Heart left ventricle (tissue), 16 donors: ENCODE data around the gene STYX. TPM values are rescaled to one million over a fixed set of nuclear protein-coding genes. Genes with fewer than 3 reads are reported as not detected.

ENCODE experiments used
- ATAC-seq, 4 donors: fragments of 200-7000 bp; cut with Tn5 transposase; one replicate each; pipeline ENCODE4 v1.9.1; 2020 to 2022; ENCODE audit warnings: moderate library complexity in 4 of 4, mild to moderate bottlenecking in 3 of 4, moderate number of reproducible peaks in 1 of 4
- DNase-seq, 5 donors: peaks; one replicate each; pipeline ENCODE4 v3.0.0-alpha.2; 2020
- H3K27ac ChIP-seq, 12 donors: fragments of 200-600 bp; sonication (generic) in 4 of 12; one replicate each; pipeline versions ENCODE4 v1.5.0 to v1.8.0; 2016 to 2022; ENCODE audit warnings: mild to moderate bottlenecking in 2 of 12
- H3K27me3 ChIP-seq, 9 donors: fragments of 200-600 bp; sonication (generic) in 2 of 9; one replicate each; pipeline versions ENCODE4 v1.5.1 to v1.8.0; 2016 to 2022; ENCODE audit warnings: mild to moderate bottlenecking in 3 of 9
- H3K36me3 ChIP-seq, 9 donors: fragments of 200-600 bp; sonication (generic) in 2 of 9; one replicate each; pipeline versions ENCODE4 v1.5.0 to v1.8.0; 2018 to 2022; ENCODE audit warnings: mild to moderate bottlenecking in 2 of 9
- H3K4me1 ChIP-seq, 12 donors: fragments of 200-600 bp; sonication (generic) in 4 of 12; one replicate each; pipeline versions ENCODE4 v1.5.0 to v1.8.0; 2016 to 2022; ENCODE audit warnings: mild to moderate bottlenecking in 3 of 12
- H3K4me3 ChIP-seq, 12 donors: fragments of 200-600 bp; sonication (generic) in 4 of 12; one replicate each; pipeline versions ENCODE4 v1.5.0 to v1.8.0; 2017 to 2022; ENCODE audit warnings: mild to moderate bottlenecking in 9 of 12, moderate library complexity in 4 of 12
- H3K9me3 ChIP-seq, 12 donors: fragments of 200-600 bp; sonication (generic) in 4 of 12; one replicate each; pipeline versions ENCODE4 v1.5.0 to v1.8.0; 2016 to 2022; ENCODE audit warnings: mild to moderate bottlenecking in 1 of 12
- POLR2A ChIP-seq, 2 donors: fragments of 450-650 bp; IDR thresholded peaks; one replicate each; pipeline ENCODE4 v1.6.1; 2017; ENCODE audit warnings: antibody characterized with exemption in 2 of 2, mild to moderate bottlenecking in 2 of 2, moderate library complexity in 2 of 2
- WGBS, 4 donors: extraction: QIAGEN DNeasy Blood & Tissue Kit in 2 of 4; methylation state at CpG; one replicate each; pipeline versions ENCODE4 v1.1.5 to v1.1.7; 2013 to 2018; 5-methylcytosine and 5-hydroxymethylcytosine counted together
- intact Hi-C, 10 donors: fragments of 100-400 bp; cut with DNase I; formaldehyde crosslinking; loops; one replicate each; pipeline versions ENCODE4 v1.11.1 to v1.14.2; 2022
- polyA plus RNA-seq, 2 donors: library from polyadenylated mRNA; stranded (reverse); fragments of 200-250 nt; gene quantifications; one replicate each; pipeline ENCODE4 v1.2.3, GENCODE V29; 2013
- total RNA-seq, 9 donors: library from RNA; depleted of rRNA in 2 of 9; stranded (reverse); fragments of >200 nt in 2 of 9; fragmentation: NEBNext Ultra II Directional in 3 of 9; extraction: Animal tissue kit (Norgen Biotek cat#: 25700) in 3 of 9; gene quantifications; one replicate each; pipeline versions ENCODE4 v1.1.0 to v1.2.4, GENCODE V29; 2016 to 2023
- TF ChIP-seq, protein P1 (sequence below), 12 donors: fragments of 200-600 bp; sonication (generic) in 4 of 12; IDR thresholded peaks; one replicate each; pipeline versions ENCODE4 v1.5.0 to v1.8.0; 2018 to 2022; ENCODE audit warnings: antibody characterized with exemption in 12 of 12, mild to moderate bottlenecking in 5 of 12
- donor health status: ischemic (EF 13 %, LVEDD 7.1; RV severe dilation, severe dysfunction).
- donor health status: healthy with polysubstance abuse.
- donor health status: DM: no; HTN: yes; CAD: no.
- donor health status: DM: no; HTN: no; CAD: no.
- donor health status: ischemic (EF 25% LVEDD 6.9; RV normal size, moderate dysfunction).
- donor health status: ischemic (EF 25% LVEDD 5.7; RV mildly dilated, moderate dysfunction).
- donor health status: healthy.
- donor health status: DM: yes; HTN: yes; CAD: no.
- donor health status: ischemic (EF 35%, LVEDD 5.7; RV mildly dilated, moderate dysfunction).
- donor health status: nonischemic (EF 11% LVEDD 7.7; RV severe dilation, severe dysfunction).
- donor health status: DM: yes; HTN: yes; CAD: no.
- donor health status: PGD.
- donor health status: ischemic (EF 29% LVEDD 5.4; RV normal size, mild dysfunction).
- donor health status: nonischemic (EF 23%, LVEDD 6.1; RV moderate dilation, normal function).

STYX gene
- total and polyA plus RNA-seq, 11 donors = 3.5 to 16.5 (median 12.7) TPM

DNA sequence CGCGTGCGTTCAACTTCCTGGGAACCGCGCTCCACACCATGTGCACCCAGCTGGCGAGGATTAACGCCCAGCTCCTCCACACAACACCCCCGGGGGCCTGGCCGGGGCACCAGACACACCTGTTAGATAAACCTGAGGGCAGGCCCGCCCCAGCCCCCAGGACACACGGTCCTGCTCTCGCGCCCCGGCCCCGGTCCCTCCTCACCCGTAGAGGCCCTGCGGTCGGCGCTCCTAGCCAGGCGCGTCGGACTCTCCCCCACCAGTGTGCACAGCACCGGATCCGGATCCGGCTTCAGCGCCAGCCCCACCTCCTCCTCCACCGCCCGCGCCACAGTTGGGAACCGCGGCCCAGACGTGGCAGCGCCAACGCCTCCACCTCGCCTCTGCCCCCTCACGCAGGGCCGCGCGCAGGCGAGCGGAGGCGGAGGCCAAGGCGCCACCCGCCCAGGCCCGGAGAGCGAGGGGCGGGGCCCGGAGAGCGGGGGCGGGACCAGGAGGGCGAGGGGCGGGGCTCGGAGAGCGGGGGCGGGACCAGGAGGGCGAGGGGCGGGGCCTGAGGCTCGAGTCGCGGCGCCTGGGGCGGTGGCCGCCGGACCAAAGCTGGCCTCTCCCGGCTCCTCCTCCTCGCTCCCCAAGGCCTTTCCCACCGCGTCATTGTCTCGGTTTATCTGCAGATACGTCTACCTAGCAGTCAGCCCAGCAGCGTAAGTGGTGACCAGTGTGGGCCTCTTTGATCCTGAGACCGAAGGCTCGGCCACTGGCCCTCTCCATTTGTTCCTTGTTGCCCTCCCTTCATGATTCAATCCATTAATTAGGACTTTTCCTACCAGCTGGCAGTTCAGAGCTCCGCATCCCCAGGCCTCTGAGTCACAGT, 61.5 kb downstream of the STYX start, which contains the start of gene GNPNAT1:
GNPNAT1 (minus strand) TSS at position 385 of the 874 bp plus-strand sequence. CDS start 6,957 bp downstream, outside the sequence.
- intact Hi-C loops = loop anchor here in 1 of 10 donors (5.0 kb wide), 1 partner anchor 239 kb away; the partner anchor contains the start of genes GPR137C and TXNDC16
- no peaks in the 10 kb centered on the region for H3K27me3 ChIP-seq
- H3K36me3 ChIP-seq = peaks cover 0 to 5% (median 0%) of the 10 kb centered on the region in 9 donors
- H3K4me1 ChIP-seq = peaks cover 0 to 30% (median 12%) of the 10 kb centered on the region in 12 donors
- ATAC-seq (peak; percentile 78 to 97 (median 94)), DNase-seq (peak; percentile 85 to 93 (median 88))
- peak within 1 kb of the TSS; percentile 58 to 91 (median 87) for H3K27ac ChIP-seq
- 1 to 6% (median 2%) methylated on average over 13 to 74 of the region's 74 CpGs for WGBS, 4 donors
- peak within 1 kb of the TSS; percentile 52 to 82 (median 70) for H3K4me3 ChIP-seq
- TF ChIP-seq POLR2A (IDR thresholded peaks at IDR 0.05) = peak in 1 of 2 donors; percentile 56
- TF ChIP-seq, protein P1, sequence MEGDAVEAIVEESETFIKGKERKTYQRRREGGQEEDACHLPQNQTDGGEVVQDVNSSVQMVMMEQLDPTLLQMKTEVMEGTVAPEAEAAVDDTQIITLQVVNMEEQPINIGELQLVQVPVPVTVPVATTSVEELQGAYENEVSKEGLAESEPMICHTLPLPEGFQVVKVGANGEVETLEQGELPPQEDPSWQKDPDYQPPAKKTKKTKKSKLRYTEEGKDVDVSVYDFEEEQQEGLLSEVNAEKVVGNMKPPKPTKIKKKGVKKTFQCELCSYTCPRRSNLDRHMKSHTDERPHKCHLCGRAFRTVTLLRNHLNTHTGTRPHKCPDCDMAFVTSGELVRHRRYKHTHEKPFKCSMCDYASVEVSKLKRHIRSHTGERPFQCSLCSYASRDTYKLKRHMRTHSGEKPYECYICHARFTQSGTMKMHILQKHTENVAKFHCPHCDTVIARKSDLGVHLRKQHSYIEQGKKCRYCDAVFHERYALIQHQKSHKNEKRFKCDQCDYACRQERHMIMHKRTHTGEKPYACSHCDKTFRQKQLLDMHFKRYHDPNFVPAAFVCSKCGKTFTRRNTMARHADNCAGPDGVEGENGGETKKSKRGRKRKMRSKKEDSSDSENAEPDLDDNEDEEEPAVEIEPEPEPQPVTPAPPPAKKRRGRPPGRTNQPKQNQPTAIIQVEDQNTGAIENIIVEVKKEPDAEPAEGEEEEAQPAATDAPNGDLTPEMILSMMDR (IDR thresholded peaks at IDR 0.05) = no peak
- H3K9me3 ChIP-seq = no peaks in the 10 kb centered on the region

DNA sequence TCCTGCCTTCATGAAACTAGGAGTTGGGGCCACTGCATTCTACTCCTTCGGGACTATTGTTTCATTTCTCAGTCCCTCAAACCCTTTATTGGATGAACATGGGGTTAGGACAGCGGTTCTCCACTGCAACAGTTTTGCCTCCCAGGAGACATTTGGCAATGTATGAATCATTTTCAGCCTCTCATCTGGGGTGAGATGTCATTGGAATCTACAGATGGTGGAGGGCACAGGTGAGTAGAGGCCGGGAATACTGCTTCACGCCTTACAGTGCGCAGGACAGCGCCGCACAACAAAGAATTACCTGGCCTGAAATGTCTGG, 62.1 kb downstream of the STYX start:
- no peak for DNase-seq
- Histone ChIP-seq H3K9me3 (no peaks in the 10 kb centered on the region), H3K4me1 (peaks cover 0 to 30% (median 12%) of the 10 kb centered on the region in 12 donors), H3K36me3 (peaks cover 0 to 5% (median 0%) of the 10 kb centered on the region in 9 donors), H3K27me3 (no peaks in the 10 kb centered on the region), H3K27ac (peak overlapping the region; percentile 58 to 91 (median 87)), H3K4me3 (peak overlapping the region; percentile 52 to 82 (median 70))
- TF ChIP-seq, protein P1 (IDR thresholded peaks at IDR 0.05) = no peak
- no peak for TF ChIP-seq POLR2A (IDR thresholded peaks at IDR 0.05)
- peak in 1 of 4 donors; percentile 4 for ATAC-seq
- 70 to 81% (median 75%) methylated on average over 7 of the region's 7 CpGs for WGBS, 4 donors
- intact Hi-C loops = loop anchor here in 1 of 10 donors (5.0 kb wide), 1 partner anchor 240 kb away; the partner anchor contains the start of genes GPR137C and TXNDC16

DNA sequence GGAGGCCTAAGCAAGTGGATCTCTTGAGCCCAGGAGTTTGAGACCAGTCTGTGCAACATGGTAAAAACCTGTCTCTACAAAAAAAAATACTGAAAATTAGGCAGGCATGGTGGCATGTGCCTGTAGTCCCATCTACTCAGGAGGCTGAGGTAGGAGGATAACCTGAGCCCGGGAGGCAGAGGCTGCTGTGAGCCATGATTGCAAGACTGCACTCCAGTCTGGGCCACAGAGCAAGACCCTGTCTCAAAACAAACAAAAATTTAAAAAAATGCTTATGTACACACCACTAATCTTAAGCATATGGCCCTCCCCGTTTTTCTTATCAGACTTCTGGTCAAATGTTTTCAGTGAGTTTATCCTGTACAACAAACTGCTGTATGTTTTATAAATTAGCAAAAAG, 63.1 kb downstream of the STYX start:
- DNase-seq = no peak
- Histone ChIP-seq H3K4me3 (no peak overlapping the region), H3K4me1 (peaks cover 0 to 30% (median 12%) of the 10 kb centered on the region in 12 donors), H3K36me3 (no peaks in the 10 kb centered on the region), H3K9me3 (no peaks in the 10 kb centered on the region), H3K27me3 (no peaks in the 10 kb centered on the region), H3K27ac (no peak overlapping the region)
- intact Hi-C loops = loop anchor here in 1 of 10 donors (5.0 kb wide), 1 partner anchor 241 kb away; the partner anchor contains the start of genes GPR137C and TXNDC16
- no peak for ATAC-seq
- no peak for TF ChIP-seq POLR2A (IDR thresholded peaks at IDR 0.05)
- TF ChIP-seq, protein P1 (IDR thresholded peaks at IDR 0.05) = no peak
- whole genome bisulfite sequencing, 4 donors = 60 to 73% (median 65%) methylated on average over 2 of the region's 2 CpGs

DNA sequence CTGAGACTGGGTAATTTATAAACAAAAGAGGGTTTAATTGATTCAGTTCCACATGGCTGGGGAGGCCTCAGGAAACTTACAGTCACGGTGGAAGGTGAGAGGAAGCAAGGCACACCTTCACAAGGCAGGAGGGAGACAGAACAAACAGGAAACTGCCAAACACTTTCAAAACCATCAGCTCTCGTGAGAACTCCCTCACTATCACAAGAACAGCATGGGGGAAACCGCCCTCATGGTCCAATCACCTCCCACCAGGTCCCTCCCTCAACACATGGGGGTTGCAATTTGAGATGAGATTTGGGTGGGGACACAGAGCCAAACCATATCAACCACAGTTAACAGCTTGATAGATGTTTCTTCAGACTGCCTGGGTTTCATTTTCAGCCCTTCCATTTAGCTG, 67.7 kb downstream of the STYX start:
- TF ChIP-seq, protein P1 (IDR thresholded peaks at IDR 0.05) = no peak
- no peak for TF ChIP-seq POLR2A (IDR thresholded peaks at IDR 0.05)
- Histone ChIP-seq H3K9me3 (no peaks in the 10 kb centered on the region), H3K27me3 (no peaks in the 10 kb centered on the region), H3K27ac (no peak overlapping the region), H3K36me3 (no peaks in the 10 kb centered on the region), H3K4me3 (no peak overlapping the region), H3K4me1 (peaks cover 0 to 11% (median 0%) of the 10 kb centered on the region in 12 donors)
- 64 to 74% (median 68%) methylated on average over 3 of the region's 3 CpGs for WGBS, 4 donors
- no peak for DNase-seq
- intact Hi-C loops = no loop called here
- no peak for ATAC-seq
